Muscle layer of colon (tissue), 2 donors: ENCODE results near the gene APLP2.
"Not testable (repeated sequence)": the region's sequence is repeated elsewhere in the genome, so short reads cannot be mapped to it uniquely, and the experiment has no call there.

Experiments
- H3K27ac ChIP-seq: one replicate; pipeline ENCODE4 v1.7.0; 2013; ENCODE audit warnings: low read depth, mild to moderate bottlenecking, low read length, moderate library complexity
- H3K27me3 ChIP-seq, 2 donors: one replicate each; pipeline ENCODE4 v1.7.0; 2013; ENCODE audit warnings: low read length in 2 of 2, mild to moderate bottlenecking in 2 of 2; ENCODE audit not compliant: insufficient read depth in 2 of 2, control insufficient read depth in 1 of 2
- H3K36me3 ChIP-seq: one replicate; pipeline ENCODE4 v1.7.0; 2013; ENCODE audit warnings: mild to moderate bottlenecking, low read length; ENCODE audit not compliant: insufficient read depth
- H3K4me1 ChIP-seq: one replicate; pipeline ENCODE4 v1.7.0; 2013; ENCODE audit warnings: mild to moderate bottlenecking, low read length; ENCODE audit not compliant: insufficient read depth
- H3K4me3 ChIP-seq, 2 donors: one replicate each; pipeline ENCODE4 v1.7.0; 2013; ENCODE audit warnings: low read length in 2 of 2, low read depth in 1 of 2, mild to moderate bottlenecking in 1 of 2, moderate library complexity in 1 of 2
- H3K9ac ChIP-seq: one replicate; pipeline ENCODE4 v1.7.0; 2013; ENCODE audit warnings: low read length
- H3K9me3 ChIP-seq: one replicate; pipeline ENCODE4 v1.7.0; 2013; ENCODE audit warnings: mild to moderate bottlenecking, low read length
- donor health status: abdominal sarcoma.
- donor health status: Adenocarcinoma of cecum.

APLP2 gene

GRCh38 chr11:130164221-130164570 is 94.5 kb downstream of the APLP2 start:
- H3K9me3 ChIP-seq, result no peaks in the 10 kb centered on the region
- peaks cover 2 to 26% of the 10 kb centered on the region in 2 donors for H3K27me3 ChIP-seq
- H3K27ac ChIP-seq, result no peak overlapping the region
- no peak overlapping the region for H3K9ac ChIP-seq
- H3K4me1 ChIP-seq, result no peaks in the 10 kb centered on the region
- H3K36me3 ChIP-seq, result no peaks in the 10 kb centered on the region
- H3K4me3 ChIP-seq, result no peak overlapping the region

- H3K4me3 ChIP-seq, result no peak overlapping the region
- peaks cover 0 to 12% of the 10 kb centered on the region in 2 donors for H3K27me3 ChIP-seq
- no peaks in the 10 kb centered on the region for H3K4me1 ChIP-seq
- no peak overlapping the region for H3K9ac ChIP-seq
- H3K36me3 ChIP-seq, result no peaks in the 10 kb centered on the region
- H3K27ac ChIP-seq, result no peak overlapping the region
- no peaks in the 10 kb centered on the region for H3K9me3 ChIP-seq
Measured at GRCh38 chr11:130165601-130166456, 96.1 kb downstream of the APLP2 start.

GRCh38 chr11:130166457-130166784 is 96.7 kb downstream of the APLP2 start:
- Histone ChIP-seq H3K36me3 (no peaks in the 10 kb centered on the region), H3K4me3 (no peak overlapping the region), H3K27ac (no peak overlapping the region), H3K4me1 (no peaks in the 10 kb centered on the region), H3K9ac (no peak overlapping the region), H3K9me3 (no peaks in the 10 kb centered on the region), H3K27me3 (peaks cover 0 to 6% of the 10 kb centered on the region in 2 donors)

GRCh38 chr11:130167146-130167545 is 97.5 kb downstream of the APLP2 start:
- no peaks in the 10 kb centered on the region for H3K4me1 ChIP-seq
- H3K9me3 ChIP-seq, result no peaks in the 10 kb centered on the region
- no peak overlapping the region for H3K4me3 ChIP-seq
- no peak overlapping the region for H3K27ac ChIP-seq
- H3K9ac ChIP-seq, result no peak overlapping the region
- peaks cover 0 to 2% of the 10 kb centered on the region in 2 donors for H3K27me3 ChIP-seq
- no peaks in the 10 kb centered on the region for H3K36me3 ChIP-seq

- H3K27ac ChIP-seq, result no peak overlapping the region
- no peaks in the 10 kb centered on the region for H3K9me3 ChIP-seq
- no peaks in the 10 kb centered on the region for H3K36me3 ChIP-seq
- no peak overlapping the region for H3K4me3 ChIP-seq
- H3K4me1 ChIP-seq, result no peaks in the 10 kb centered on the region
- H3K27me3 ChIP-seq, result no peaks in the 10 kb centered on the region
- no peak overlapping the region for H3K9ac ChIP-seq
Measured at GRCh38 chr11:130168105-130168504, 98.4 kb downstream of the APLP2 start.

- H3K9me3 ChIP-seq, result no peaks in the 10 kb centered on the region
- H3K4me1 ChIP-seq, result no peaks in the 10 kb centered on the region
- H3K27ac ChIP-seq, result no peak overlapping the region
- no peak overlapping the region for H3K4me3 ChIP-seq
- no peaks in the 10 kb centered on the region for H3K27me3 ChIP-seq
- H3K36me3 ChIP-seq, result no peaks in the 10 kb centered on the region
- H3K9ac ChIP-seq, result no peak overlapping the region
Measured at GRCh38 chr11:130170345-130170744, 100.7 kb downstream of the APLP2 start.

- Histone ChIP-seq H3K36me3 (no peaks in the 10 kb centered on the region), H3K4me3 (no peak overlapping the region), H3K27me3 (no peaks in the 10 kb centered on the region), H3K9me3 (no peaks in the 10 kb centered on the region), H3K27ac (no peak overlapping the region), H3K9ac (no peak overlapping the region), H3K4me1 (no peaks in the 10 kb centered on the region)
Measured at GRCh38 chr11:130171534-130171933, 101.8 kb downstream of the APLP2 start.

GRCh38 chr11:130172001-130172400 is 102.3 kb downstream of the APLP2 start:
- not testable (repeated sequence) for H3K27ac ChIP-seq, H3K9ac ChIP-seq

GRCh38 chr11:130174642-130175041 is 104.9 kb downstream of the APLP2 start:
- H3K4me1 ChIP-seq, result no peaks in the 10 kb centered on the region
- H3K9ac ChIP-seq, result no peak overlapping the region
- no peaks in the 10 kb centered on the region for H3K9me3 ChIP-seq
- H3K27ac ChIP-seq, result no peak overlapping the region
- no peak overlapping the region for H3K4me3 ChIP-seq
- no peaks in the 10 kb centered on the region for H3K27me3 ChIP-seq
- H3K36me3 ChIP-seq, result no peaks in the 10 kb centered on the region

More at GRCh38 chr11:130172001-130172400, 102.3 kb downstream of the APLP2 start:
- H3K9me3 ChIP-seq, H3K27me3 ChIP-seq, H3K4me3 ChIP-seq, H3K4me1 ChIP-seq, H3K36me3 ChIP-seq: not testable (repeated sequence)

GRCh38 chr11:130175898-130176297 is 106.2 kb downstream of the APLP2 start:
- Histone ChIP-seq H3K36me3 (no peaks in the 10 kb centered on the region), H3K9me3 (no peaks in the 10 kb centered on the region), H3K27ac (no peak overlapping the region), H3K9ac (no peak overlapping the region), H3K4me1 (peaks cover 3% of the 10 kb centered on the region), H3K27me3 (no peaks in the 10 kb centered on the region), H3K4me3 (no peak overlapping the region)

GRCh38 chr11:130177782-130178181 is 108.1 kb downstream of the APLP2 start:
- H3K9ac ChIP-seq, result no peak overlapping the region
- no peak overlapping the region for H3K27ac ChIP-seq

More at GRCh38 chr11:130177782-130178181, 108.1 kb downstream of the APLP2 start:
- Histone ChIP-seq H3K9me3 (no peaks in the 10 kb centered on the region), H3K27me3 (no peaks in the 10 kb centered on the region), H3K36me3 (no peaks in the 10 kb centered on the region), H3K4me1 (peaks cover 3% of the 10 kb centered on the region), H3K4me3 (no peak overlapping the region)
